Gastrocnemius medialis (tissue), 4 donors: Measurements from ENCODE around the gene C5.

Experiments used
- CTCF ChIP-seq, 5 experiments: fragments of 450-650 bp in 3 of 5; fragments of 200-600 bp in 2 of 5; sonication (generic) in 2 of 5; IDR thresholded peaks in 4 of 5; conservative IDR thresholded peaks in 1 of 5; 1 replicate in 4 of 5; 2 replicates in 1 of 5; pipeline ENCODE4 v1.5.1; 2016 to 2019; ENCODE audit warnings: antibody characterized with exemption in 5 of 5, mild to moderate bottlenecking in 3 of 5, moderate library complexity in 3 of 5
- POLR2A ChIP-seq, 2 donors: fragments of 450-650 bp; IDR thresholded peaks; one replicate each; pipeline ENCODE4 v1.6.1; 2017; ENCODE audit warnings: antibody characterized with exemption in 2 of 2, mild to moderate bottlenecking in 2 of 2, moderate library complexity in 2 of 2

GRCh38 chr9:120948824-120949223 is 101.3 kb downstream of the C5 start:
- TF ChIP-seq CTCF (IDR thresholded peaks at IDR 0.05 in 4 of 5, conservative IDR thresholded peaks at IDR 0.05 in 1 of 5) (no peak), POLR2A (IDR thresholded peaks at IDR 0.05) (no peak)
